Large intestine (tissue), 3 donors: ENCODE data around the gene TMEM174. TPM values are rescaled to one million over a fixed set of nuclear protein-coding genes. Genes with fewer than 3 reads are reported as not detected.
"Not testable (repeated sequence)": the region's sequence is repeated elsewhere in the genome, so short reads cannot be mapped to it uniquely, and the experiment has no call there.

ENCODE experiments used
- DNase-seq, 2 donors: peaks; one replicate each; pipeline versions ENCODE4 v3.0.0 to v3.0.0-alpha.2; 2013
- H3K27ac ChIP-seq: one replicate; pipeline ENCODE4 v1.5.1; 2013; ENCODE audit warnings: low read length
- H3K27me3 ChIP-seq: 2 replicates; pipeline ENCODE4 v1.6.1; 2013; ENCODE audit warnings: low read length; ENCODE audit not compliant: control insufficient read depth, insufficient read depth
- H3K36me3 ChIP-seq: 2 replicates; pipeline ENCODE4 v1.6.1; 2013; ENCODE audit warnings: low read length; ENCODE audit not compliant: control insufficient read depth, insufficient read depth
- H3K4me1 ChIP-seq: one replicate; pipeline ENCODE4 v1.6.1; 2013; ENCODE audit warnings: low read length; ENCODE audit not compliant: control insufficient read depth, insufficient read depth
- H3K4me3 ChIP-seq: one replicate; pipeline ENCODE4 v1.5.1; 2013; ENCODE audit warnings: low read length
- H3K9me3 ChIP-seq: one replicate; pipeline ENCODE4 v1.6.1; 2013; ENCODE audit warnings: mild to moderate bottlenecking, low read depth, low read length, moderate library complexity; ENCODE audit not compliant: control insufficient read depth
- WGBS: methylation state at CpG from one replicate; pipeline ENCODE4 v1.1.5; 2013; ENCODE audit warnings: low lambda C conversion rate; ENCODE audit not compliant: insufficient coverage; 5-methylcytosine and 5-hydroxymethylcytosine counted together
- polyA plus RNA-seq: library from polyadenylated mRNA; unstranded; fragments of 120-200 nt; gene quantifications from one replicate; pipeline ENCODE4 v1.2.1, GENCODE V29; 2013

TMEM174 gene
- polyA plus RNA-seq, 1 donor: not detected

- H3K27me3 ChIP-seq: no peaks in the 10 kb centered on the region
- DNase-seq: peak in 1 of 2 donors; percentile 40
- H3K9me3 ChIP-seq: no peaks in the 10 kb centered on the region
- peaks cover 5% of the 10 kb centered on the region for H3K4me1 ChIP-seq
- no peak overlapping the region for H3K27ac ChIP-seq
- H3K4me3 ChIP-seq: no peak overlapping the region
- H3K36me3 ChIP-seq: no peaks in the 10 kb centered on the region
- no CpG with 5 or more reads among the region's 3 CpGs for WGBS
Measured at GRCh38 chr5:73205305-73205704, 32.3 kb downstream of the TMEM174 start.

GRCh38 chr5:73207239-73207638 lies 34.2 kb downstream of the TMEM174 start:
- WGBS: no CpG with 5 or more reads among the region's 4 CpGs
- not testable (repeated sequence) for H3K27me3 ChIP-seq

DNA sequence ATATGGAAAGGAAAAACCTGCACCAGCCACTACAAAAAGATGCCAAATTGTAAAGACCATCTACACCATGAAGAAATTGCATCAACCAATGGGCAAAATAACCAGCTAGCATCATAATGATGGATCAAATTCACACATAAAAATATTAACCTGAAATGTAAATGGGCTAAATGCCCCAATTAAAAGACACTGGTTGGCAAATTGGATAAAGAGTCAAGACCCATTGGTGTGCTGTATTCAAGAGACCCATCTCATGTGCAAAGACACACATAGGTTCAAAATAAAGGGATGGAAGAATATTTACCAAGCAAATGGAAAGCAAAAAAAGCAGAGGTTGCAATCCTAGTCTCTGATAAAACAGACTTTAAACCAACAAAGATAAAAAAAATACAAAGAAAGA lies 36.1 kb downstream of the TMEM174 start:
- DNase-seq, H3K9me3 ChIP-seq, H3K4me1 ChIP-seq, H3K4me3 ChIP-seq, H3K27me3 ChIP-seq, H3K27ac ChIP-seq, H3K36me3 ChIP-seq: not testable (repeated sequence)

More at GRCh38 chr5:73207239-73207638, 34.2 kb downstream of the TMEM174 start:
- not testable (repeated sequence) for H3K4me1 ChIP-seq, H3K27ac ChIP-seq, DNase-seq, H3K4me3 ChIP-seq, H3K9me3 ChIP-seq, H3K36me3 ChIP-seq

DNA sequence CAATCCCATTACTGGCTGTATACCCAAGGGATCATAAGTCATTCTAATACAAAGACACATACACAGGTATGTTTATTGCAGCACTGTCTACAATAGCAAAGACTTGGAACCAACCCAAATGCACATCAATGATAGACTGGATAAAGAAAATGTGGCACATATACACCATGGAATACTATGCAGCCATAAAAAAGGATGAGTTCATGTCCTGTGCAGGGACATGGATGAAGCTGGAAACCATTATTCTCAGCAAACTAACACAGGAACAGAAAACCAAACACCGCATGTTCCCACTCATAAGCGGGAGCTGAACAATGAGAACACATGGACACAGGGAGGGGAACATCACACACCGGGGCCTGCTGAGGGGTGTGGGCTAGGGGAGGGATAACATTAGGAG lies 39.7 kb downstream of the TMEM174 start:
- H3K4me1 ChIP-seq, H3K9me3 ChIP-seq, H3K36me3 ChIP-seq, H3K4me3 ChIP-seq, H3K27ac ChIP-seq, DNase-seq: not testable (repeated sequence)
- WGBS: no CpG with 5 or more reads among the region's 3 CpGs
- peaks cover 31% of the 10 kb centered on the region for H3K27me3 ChIP-seq

DNA sequence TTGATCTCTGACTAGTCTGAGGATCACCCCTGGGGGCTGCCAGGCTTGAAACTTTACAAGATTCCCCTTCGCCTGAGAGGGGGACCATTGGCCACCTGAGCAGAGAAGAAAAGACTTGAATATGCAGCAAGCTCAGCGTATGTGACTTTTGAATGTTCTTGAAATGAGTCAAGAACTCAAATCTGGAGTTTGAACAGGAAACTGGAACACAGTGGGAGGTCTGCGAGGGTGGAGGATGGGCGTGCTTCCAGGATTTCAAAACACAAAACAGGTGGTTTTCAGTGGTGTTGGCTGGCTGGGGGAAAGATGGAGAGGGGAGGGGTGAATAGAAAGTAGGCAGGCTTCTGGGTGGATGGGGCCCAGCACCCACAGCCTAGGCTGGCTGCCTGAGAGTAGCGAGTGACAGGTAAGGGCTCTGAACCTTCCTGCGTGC lies 40.6 kb downstream of the TMEM174 start:
- no peak for DNase-seq
- Histone ChIP-seq H3K36me3 (no peaks in the 10 kb centered on the region), H3K27ac (no peak overlapping the region), H3K4me3 (no peak overlapping the region), H3K4me1 (peaks cover 4% of the 10 kb centered on the region), H3K27me3 (peaks cover 35% of the 10 kb centered on the region), H3K9me3 (peaks cover 3% of the 10 kb centered on the region)
- no CpG with 5 or more reads among the region's 6 CpGs for WGBS

GRCh38 chr5:73214306-73214705 lies 41.3 kb downstream of the TMEM174 start:
- no peaks in the 10 kb centered on the region for H3K36me3 ChIP-seq
- no peak overlapping the region for H3K27ac ChIP-seq
- no peak overlapping the region for H3K4me3 ChIP-seq
- peaks cover 4% of the 10 kb centered on the region for H3K4me1 ChIP-seq
- no peak for DNase-seq
- peaks cover 3% of the 10 kb centered on the region for H3K9me3 ChIP-seq
- peaks cover 35% of the 10 kb centered on the region for H3K27me3 ChIP-seq
- WGBS: 60% methylated on average over 1 of the region's 4 CpGs

DNA sequence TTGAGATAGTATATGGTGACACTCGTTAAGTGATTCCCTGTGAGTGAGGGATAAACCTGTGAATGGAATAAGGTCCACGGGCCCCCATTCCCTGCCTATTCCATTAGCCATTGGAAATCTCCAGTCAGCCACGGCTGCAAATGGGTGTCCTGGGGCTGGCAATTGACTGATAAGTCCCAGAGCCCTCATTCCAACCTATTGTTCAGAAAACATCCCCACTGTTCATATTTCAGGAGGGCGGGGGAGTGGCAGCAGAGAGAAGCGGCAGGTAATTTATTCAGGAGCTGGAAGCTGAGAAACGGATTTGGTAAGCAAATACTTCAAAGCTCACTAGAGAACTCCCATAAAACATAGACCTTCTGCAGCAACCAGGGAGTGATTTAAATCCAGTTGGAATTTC lies 42.0 kb downstream of the TMEM174 start:
- Histone ChIP-seq H3K9me3 (peaks cover 3% of the 10 kb centered on the region), H3K4me3 (no peak overlapping the region), H3K4me1 (peaks cover 4% of the 10 kb centered on the region), H3K36me3 (no peaks in the 10 kb centered on the region), H3K27me3 (peaks cover 35% of the 10 kb centered on the region), H3K27ac (no peak overlapping the region)
- WGBS: 0% methylated on average over 1 of the region's 6 CpGs
- DNase-seq: no peak

- Histone ChIP-seq H3K27me3 (peaks cover 35% of the 10 kb centered on the region), H3K9me3 (peaks cover 3% of the 10 kb centered on the region), H3K27ac (no peak overlapping the region), H3K4me3 (peak overlapping the region; percentile 40), H3K36me3 (no peaks in the 10 kb centered on the region), H3K4me1 (peaks cover 4% of the 10 kb centered on the region)
- no CpG with 5 or more reads among the region's 10 CpGs for WGBS
- DNase-seq: no peak
Measured at GRCh38 chr5:73215531-73215890, 42.5 kb downstream of the TMEM174 start.

- Histone ChIP-seq H3K27ac (peak overlapping the region; percentile 29), H3K36me3 (no peaks in the 10 kb centered on the region)
- no CpG with 5 or more reads among the region's 67 CpGs for WGBS
Measured at GRCh38 chr5:73215891-73216610, 43.1 kb downstream of the TMEM174 start.

GRCh38 chr5:73218552-73219171 lies 45.7 kb downstream of the TMEM174 start:
- H3K27me3 ChIP-seq: peaks cover 39% of the 10 kb centered on the region
- H3K27ac ChIP-seq: no peak overlapping the region
- no peaks in the 10 kb centered on the region for H3K36me3 ChIP-seq
- H3K4me3 ChIP-seq: no peak overlapping the region
- no peak for DNase-seq
- H3K9me3 ChIP-seq: peaks cover 3% of the 10 kb centered on the region
- peaks cover 13% of the 10 kb centered on the region for H3K4me1 ChIP-seq
- WGBS: 33% methylated on average over 1 of the region's 4 CpGs

More at GRCh38 chr5:73215891-73216610, 43.1 kb downstream of the TMEM174 start:
- Histone ChIP-seq H3K9me3 (peaks cover 3% of the 10 kb centered on the region), H3K4me1 (peaks cover 4% of the 10 kb centered on the region), H3K27me3 (peaks cover 35% of the 10 kb centered on the region), H3K4me3 (peak overlapping the region; percentile 40)
- peak; percentile 72 to 91 for DNase-seq

- no CpG with 5 or more reads among the region's 3 CpGs for WGBS
- not testable (repeated sequence) for H3K36me3 ChIP-seq, H3K9me3 ChIP-seq, DNase-seq, H3K4me3 ChIP-seq, H3K27ac ChIP-seq
- Histone ChIP-seq H3K4me1 (peaks cover 13% of the 10 kb centered on the region), H3K27me3 (peaks cover 33% of the 10 kb centered on the region)
Measured at GRCh38 chr5:73219336-73219735, 46.3 kb downstream of the TMEM174 start.
